ENCODE data around the gene MEGF6.

GRCh38 chr1:3569436-3569835, 41.9 kb downstream of the MEGF6 start:
- no peak for TF ChIP-seq CTCF (conservative IDR thresholded peaks at IDR 0.05)
- no peak for TF ChIP-seq EZH2 (IDR thresholded peaks at IDR 0.05; ENCODE audit: low read depth)

Measured in PC-9 (cell line).